GM20431 (cell line): ENCODE results near the gene TERT.
"Not testable (repeated sequence)": the region's sequence is repeated elsewhere in the genome, so short reads cannot be mapped to it uniquely, and the experiment has no call there.

Source experiments
- in situ Hi-C: fragments of 300-500 bp; cut with MseI, MboI; formaldehyde crosslinking; loops from one replicate; pipeline ENCODE4 v1.15.0; 2020; ENCODE audit warnings: low sequenced_read_pairs; ENCODE audit not compliant: unreplicated experiment

TERT gene

GRCh38 chr5:1246711-1247431 is 48.0 kb downstream of the TERT start:
- in situ Hi-C loops = no loop called here

- in situ Hi-C loops = no loop called here
These were observed 48.8 kb downstream of the TERT start for GRCh38 chr5:1245905-1246576.

DNA sequence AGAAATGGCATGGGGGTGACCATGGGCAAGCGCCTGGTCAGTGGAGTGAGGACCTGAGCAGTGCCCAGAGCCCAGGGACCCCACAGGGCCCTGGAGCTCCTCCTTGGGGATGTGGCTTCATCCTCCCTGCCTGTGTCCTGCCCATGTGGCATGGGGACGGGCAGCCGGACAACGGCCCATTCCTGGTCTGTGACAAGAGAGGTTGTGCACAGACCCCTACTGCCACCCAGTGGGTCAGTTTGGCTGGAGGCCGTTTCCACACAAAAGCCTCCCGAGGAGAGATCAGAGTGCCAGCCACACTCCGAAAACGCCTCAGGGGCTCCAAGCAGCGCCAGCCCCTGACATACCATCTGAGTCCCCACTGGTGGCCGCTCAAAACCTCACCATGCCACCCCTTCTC is 49.9 kb downstream of the TERT start:
- in situ Hi-C loops = no loop called here

DNA sequence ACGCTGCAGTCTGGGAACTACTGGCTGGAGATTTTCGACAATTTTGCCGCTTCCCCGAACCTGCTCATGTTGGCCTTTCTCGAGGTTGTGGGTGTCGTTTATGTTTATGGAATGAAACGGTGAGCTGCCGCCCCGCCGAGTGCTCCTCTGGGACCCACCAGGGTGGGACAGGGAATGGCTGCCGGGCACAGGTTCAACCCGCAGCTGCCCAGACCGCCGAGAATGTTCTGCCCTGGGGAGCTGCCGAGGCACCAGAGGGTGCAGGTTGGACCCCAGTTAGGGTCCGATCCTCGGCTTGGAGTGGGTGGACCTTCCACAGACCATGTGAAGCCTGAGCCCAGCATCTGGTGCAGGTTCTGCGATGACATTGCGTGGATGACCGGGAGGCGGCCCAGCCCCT is 50.6 kb downstream of the TERT start:
- in situ Hi-C loops = no loop called here

DNA sequence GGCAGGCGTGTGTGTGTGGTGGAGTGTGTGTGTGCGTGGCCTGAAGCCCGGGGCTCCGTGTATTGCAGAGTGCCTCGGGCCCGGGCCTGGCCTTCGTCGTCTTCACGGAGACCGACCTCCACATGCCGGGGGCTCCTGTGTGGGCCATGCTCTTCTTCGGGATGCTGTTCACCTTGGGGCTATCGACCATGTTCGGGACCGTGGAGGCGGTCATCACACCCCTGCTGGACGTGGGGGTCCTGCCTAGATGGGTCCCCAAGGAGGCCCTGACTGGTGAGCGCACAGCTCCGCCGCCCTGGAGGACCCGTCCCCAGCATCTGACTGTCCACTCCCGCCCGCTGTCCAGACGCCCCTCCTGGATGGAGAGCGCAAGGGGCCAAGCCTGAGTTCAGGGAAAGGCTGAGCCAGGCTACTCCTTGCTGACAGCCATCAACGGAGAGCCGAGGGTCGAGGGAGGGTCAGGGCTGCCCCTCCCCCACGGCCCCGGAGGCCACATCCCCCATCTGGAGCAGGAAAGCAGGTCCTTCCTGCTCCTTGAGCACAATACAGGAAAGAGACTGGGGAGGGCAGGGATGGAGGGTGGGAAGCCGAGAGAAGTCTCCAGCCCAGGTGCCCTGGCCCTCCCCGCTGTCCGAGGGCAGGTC is 51.3 kb downstream of the TERT start:
- in situ Hi-C loops = no loop called here

DNA sequence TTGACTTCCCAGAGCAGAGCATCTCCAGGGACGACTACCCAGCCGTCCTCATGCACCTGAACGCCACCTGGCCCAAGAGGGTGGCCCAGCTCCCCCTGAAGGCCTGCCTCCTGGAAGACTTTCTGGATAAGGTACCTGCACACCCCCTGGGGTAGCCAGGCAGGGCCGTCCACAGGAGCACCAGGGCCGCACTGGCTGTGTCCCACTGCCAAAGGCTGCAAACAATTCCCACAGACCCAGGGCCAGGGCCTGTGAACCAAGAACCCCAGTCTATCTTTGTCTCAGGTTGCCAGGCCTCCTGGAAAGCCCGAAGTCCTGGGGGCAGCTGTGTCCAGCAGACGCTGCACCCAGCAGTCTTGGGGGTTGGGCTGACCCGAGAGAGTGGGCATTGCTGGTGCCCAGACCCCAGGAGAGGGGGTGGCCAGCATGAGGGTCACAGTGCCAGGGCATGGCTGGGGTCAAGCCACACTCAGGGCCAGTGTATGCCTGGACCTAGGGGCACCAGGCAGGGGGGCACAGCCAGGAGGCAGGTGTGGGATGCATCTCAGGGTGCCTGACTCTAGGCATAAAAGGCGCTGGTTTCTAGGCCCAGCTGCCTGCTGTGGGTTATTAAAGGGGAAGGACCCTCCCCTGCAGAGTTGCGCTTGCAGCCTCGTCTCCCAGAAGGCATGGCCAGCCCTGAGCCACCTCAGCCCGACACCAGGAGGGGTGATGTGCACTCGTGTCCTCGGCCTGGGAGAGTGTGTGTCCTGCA is 52.0 kb downstream of the TERT start:
- in situ Hi-C loops = no loop called here

DNA sequence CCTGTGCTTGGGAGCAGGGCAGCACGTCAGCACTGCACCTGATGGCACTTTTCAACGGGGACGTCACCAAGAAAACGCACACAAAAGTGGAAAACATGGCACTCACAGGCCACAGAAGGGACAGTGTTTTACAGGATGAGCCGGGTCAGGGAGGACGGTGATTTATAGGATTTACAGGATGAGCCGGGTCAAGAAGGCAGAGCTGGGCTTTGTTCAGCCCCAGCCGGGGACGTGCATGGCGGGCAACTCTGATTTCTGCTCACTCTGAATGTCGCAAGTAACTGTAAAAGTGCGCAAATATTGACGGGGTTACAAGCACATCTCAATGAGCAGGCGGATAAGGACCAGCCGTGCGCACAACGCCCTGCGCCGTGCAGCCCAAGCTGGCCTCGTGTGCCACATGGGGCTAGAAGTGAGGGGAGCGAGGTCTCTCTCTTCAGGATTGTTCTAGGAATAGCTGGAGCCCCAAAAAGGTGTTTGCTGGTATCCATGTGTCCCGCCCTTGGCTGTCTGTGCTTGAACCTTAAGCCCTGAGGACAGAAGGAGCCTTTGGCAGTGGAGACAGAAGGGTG is 53.3 kb downstream of the TERT start:
- in situ Hi-C loops = no loop called here

DNA sequence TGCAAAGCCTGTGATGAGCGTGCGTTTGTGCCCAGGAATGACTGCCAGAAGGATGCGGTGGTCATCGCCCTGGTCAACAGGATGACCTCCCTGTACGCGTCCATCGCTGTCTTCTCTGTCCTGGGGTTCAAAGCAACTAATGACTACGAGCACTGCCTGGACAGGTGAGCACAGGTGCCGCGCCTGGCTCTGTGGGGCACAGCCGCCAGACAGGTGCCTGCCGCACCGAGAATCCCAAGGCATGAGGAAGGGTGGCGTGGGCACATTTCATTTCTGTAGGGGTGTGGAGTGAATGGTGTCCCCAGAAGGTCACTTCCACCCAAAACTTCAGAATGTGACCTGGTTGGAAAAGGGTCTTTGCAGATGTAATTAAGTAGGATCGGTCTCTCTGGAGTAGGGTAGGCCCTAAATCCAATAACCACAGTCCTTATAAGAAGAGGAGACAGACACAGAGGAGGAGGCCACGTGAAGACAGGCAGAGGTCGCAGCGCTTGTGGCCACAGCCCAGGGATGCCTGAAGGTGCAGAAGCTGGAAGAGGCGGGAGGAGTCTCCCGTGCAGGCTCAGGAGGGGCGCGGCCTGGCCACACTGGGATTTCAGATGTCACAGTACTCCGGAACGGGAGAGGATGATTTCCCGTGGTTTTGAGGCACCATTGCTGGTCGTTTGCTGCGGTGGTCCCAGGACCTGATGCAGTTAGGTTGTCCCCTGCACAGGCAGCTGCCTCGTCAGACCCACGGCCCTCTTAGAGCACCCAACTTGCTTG is 54.2 kb downstream of the TERT start:
- in situ Hi-C loops = no loop called here

- in situ Hi-C loops = no loop called here
These were observed 55.2 kb downstream of the TERT start for GRCh38 chr5:1239505-1240251.

DNA sequence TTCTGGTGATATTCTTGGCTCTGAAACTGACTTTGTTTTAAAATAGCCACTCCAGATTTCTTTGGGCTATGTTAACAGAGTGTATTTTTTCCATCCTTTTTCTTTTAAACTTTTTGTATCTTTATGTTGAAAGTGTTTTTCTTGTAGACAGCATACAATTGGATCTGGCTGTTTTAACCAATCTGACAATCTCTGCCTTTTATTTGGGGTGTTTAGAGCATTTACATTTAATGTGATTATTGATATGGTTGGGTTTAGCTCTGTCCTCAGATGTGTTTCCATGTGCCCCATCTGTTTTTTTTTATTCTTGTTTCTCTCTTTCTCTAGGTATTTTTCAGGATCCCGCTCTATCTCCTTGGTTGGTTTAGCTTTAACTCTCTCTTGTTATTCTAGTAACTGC is 59.0 kb downstream of the TERT start:
- in situ Hi-C loops = no loop called here

GRCh38 chr5:1235379-1235778 is 59.5 kb downstream of the TERT start:
- in situ Hi-C loops = no loop called here

DNA sequence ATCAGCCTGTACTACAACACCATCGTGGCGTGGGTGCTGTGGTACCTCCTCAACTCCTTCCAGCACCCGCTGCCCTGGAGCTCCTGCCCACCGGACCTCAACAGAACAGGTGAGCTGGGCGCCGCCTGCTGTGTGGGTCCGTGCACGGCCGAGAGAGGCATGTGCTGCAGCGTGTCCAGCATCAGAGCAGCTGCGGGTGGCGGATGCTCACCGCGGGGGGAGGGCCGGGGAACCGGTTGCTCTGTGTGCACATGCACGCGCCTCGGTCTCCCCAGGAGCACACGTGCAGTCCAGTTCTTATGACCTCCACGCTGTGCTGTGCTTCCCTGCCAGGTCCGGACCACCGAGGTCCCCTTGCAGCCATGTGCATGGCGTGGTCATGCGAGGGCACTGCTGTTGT is 62.1 kb downstream of the TERT start:
- in situ Hi-C loops = no loop called here

- in situ Hi-C loops = no loop called here
These were observed 63.4 kb downstream of the TERT start for GRCh38 chr5:1231354-1231905.

DNA sequence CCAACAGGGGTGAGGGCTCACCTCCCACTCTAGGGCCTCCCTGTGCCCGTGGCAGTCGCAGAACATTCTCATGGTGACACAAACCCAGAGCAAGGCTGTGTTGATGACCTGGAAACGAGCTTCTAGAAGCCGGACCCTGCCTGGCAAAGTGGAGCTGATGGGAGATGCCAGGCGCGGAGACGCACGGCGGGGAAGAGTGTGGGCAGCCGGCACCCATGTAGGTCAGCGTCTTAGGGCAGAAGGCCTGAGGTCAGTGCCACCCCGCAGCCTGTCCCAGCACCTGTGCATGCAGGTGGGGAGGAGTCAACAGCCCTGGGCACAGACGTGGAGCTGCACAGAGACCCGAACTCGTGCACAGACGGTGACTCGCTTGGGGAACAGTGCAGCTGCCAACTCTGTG is 64.3 kb downstream of the TERT start:
- in situ Hi-C loops = no loop called here

DNA sequence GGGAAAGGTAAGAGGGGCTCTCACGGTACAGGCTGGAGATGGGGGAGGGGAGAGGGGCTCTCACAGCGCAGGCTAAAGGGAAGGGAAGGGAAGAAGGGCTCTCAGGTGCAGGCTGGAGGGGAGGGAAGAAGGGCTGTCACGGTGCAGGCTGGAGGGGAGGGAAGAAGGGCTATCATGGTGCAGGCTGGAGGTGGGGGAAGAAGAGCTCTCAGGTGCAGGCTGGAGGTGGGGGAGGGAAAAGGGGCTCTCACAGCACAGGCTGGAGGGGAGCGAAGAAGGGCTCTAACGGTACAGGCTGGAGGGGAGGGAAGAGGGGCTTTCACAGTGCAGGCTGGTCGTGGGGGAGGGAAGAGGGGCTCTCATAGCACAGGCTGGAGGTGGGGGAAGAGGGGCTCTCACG is 65.0 kb downstream of the TERT start:
- in situ Hi-C loops = no loop called here

GRCh38 chr5:1229023-1229422 is 65.8 kb downstream of the TERT start:
- in situ Hi-C loops = not testable (repeated sequence)

GRCh38 chr5:1228120-1228519 is 66.7 kb downstream of the TERT start:
- in situ Hi-C loops = no loop called here

DNA sequence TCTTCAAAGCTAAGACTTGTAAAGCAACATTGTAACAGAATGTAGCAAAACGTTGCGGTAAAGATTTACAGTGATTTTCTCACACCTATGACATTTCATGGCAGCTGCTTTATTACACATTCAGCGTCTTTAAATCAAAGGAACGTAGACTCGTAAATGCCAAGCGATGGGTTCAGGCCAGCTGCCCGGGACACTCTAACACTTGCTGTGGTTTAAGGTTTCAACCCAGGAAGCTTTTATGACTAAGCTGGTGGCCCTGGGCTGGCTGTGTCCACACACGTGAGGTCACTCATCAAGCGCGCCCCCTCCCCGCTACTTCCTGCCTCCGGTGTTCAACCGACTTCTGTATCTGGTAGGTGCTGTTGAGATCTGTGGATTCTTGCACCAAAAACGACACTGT is 67.2 kb downstream of the TERT start:
- in situ Hi-C loops = no loop called here
